Stimulated activated CD4-positive, alpha-beta T cell treated with anti-CD3 and anti-CD28 coated beads, Interleukin-1b, Interleukin-23, amount 100 ng/mL, for 24 hours (primary cell): ENCODE data around the gene PLD1.
A peak's percentile ranks its signal among the peaks of the same experiment; 100 is the strongest.

Experiments
- DNase-seq, 4 experiments: peaks; one replicate each; pipeline ENCODE4 v3.0.0-alpha.2; 2020; ENCODE audit warnings: low read depth in 4 of 4, low spot score in 1 of 4

The PLD1 gene

DNA sequence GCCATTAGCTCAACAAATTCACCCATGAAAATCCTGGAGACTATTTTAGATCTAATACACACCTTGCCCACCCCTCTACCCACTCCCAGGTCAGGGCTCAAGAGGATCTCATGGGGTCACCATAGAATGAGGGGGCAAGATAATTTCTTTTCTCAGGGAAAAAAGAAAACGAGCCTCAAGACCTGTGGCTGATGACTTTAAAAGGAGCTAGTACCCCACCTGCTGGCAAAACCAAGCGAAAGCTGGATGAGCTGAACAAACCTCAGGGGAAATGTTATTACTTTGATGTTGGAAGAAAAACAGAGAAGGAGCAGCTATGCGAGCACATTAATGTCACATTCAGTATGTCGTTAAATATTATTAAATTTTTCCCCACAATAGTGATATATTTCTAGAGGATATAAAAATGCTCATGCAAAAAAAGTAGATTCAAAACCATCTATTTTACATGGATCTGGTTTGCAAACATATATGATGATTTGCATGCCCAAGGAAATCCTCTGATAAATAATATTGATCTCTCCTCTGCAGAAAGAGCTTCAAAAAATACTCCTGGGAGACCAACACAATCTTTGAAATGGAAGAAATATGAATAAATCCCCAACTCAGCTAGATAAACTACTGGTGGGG lies 37.7 kb downstream of the PLD1 start:
- DNase-seq: peak; percentile 2 to 26 (median 6)

DNA sequence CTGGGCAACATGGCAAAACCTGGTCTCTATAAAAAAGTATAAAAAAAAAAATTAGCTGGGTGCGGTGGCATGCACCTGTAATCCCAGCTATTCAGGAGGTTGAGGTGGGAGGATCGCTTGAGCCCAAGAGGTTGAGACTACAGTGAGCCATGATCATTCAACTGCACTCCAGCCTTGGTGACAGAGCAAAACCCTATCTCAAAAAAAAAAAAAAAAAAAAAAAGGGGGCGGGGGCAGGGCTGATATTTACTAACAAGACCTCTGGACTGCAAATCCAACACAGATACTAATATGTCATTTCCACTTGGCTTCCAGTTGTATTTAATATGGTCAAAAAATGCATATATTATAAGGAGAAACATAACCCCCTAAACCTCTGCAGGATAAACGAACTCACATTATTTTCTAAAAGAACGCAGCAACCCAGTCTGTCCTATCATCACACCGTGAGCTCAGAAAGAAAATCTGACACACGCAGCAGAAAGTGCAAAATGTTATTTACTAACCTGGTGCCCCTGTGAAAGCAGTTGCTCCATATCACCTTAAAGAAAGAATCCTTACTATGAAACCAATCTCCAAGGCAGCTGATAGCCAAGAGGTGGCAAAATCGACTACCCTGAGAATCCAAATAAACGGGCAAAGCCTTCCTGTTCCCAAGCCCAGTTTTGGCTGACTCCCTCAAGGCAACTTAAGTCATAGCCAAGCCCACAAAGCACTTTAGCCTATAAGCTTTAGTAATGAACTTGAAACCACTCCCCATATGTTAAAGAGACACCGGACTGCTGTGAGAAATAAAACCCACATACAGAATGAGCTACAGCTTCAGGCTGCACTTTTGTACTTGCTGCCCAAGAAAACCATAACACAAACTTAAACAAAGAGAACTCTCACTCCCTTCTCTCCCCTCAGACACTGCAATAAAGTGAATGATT lies 39.3 kb downstream of the PLD1 start:
- no peak for DNase-seq

DNA sequence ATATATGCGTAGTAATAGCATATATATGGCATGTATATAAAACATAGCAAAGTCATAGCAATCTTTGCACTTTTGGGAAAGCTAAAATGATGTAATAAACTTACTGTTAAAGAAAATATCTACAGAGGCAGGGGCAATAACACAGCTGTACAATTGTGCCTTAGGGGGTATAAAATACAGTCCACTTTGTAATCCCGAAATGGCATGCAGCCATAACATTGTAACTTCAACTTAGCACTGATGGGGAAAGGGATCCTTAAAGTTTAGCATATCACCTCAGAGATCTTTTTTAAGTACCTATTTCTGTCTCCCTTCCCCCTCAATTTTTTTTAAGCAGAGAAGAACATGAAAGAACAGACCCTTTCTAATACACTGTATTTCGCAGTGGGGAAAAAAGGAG lies 40.8 kb downstream of the PLD1 start:
- no peak for DNase-seq

DNA sequence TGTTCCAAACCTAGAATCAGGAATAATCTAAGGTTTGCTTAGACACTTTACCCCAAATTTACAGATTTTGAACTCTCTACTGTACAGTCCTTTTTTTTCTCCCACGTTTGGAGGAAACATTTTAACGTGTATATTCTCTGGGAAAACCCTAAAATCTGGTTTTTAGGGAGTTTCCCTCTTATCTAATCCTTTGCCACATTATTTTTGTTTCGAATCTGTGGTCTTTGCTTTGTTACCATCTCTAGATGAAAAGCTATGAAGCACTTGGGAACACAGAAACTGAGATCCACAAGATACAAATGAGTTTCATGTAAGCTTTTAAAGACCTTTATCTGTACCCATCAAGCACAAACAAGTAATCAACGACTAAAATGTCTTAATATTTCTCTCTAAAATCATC lies 41.3 kb downstream of the PLD1 start:
- no peak for DNase-seq

DNA sequence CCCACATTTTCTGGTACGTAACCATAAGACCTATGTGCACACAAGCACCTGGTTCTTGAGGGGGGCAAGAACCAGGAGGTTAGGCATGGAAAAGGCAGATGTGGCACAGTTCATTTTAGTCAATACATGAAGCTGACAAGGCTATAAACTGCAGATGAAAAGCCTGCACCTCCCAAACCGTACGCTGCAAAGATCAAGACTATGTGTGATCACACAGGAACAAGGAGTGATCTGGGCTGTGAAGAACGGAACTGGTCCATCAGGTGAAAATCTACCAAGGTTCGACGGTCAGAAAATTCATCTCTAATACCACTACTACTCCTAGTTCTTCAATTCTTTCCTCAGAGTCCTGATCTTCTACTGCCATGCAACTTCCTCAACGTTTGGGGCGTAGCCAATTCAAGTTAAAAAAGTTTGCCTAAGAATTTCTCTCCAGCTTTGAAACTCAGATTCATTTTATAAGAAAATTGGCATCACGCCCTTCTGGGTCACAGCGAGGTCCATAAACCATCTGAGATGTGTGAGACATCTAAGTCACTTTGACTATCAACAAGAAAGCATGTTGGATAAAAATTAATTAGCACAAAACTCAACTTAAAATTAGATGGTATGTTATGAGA lies 41.9 kb downstream of the PLD1 start:
- no peak for DNase-seq

DNA sequence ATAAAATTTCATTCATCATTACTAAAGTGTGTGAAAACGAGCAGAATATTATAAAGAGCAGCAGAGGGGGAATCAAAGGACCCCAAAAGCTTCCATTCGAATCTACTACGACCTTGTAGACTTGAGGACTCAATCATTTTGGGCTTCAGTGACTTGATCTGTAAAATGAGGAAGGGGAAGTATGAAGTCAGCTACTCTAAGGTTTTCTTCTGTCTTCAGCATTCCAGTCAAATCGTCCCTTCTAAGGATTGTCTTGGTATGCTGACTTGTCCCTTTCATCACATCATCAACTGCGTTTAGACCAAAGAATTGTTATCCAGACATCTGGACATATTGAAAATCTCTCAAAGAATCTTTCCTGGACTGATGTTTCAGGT lies 44.8 kb downstream of the PLD1 start:
- DNase-seq: no peak

DNA sequence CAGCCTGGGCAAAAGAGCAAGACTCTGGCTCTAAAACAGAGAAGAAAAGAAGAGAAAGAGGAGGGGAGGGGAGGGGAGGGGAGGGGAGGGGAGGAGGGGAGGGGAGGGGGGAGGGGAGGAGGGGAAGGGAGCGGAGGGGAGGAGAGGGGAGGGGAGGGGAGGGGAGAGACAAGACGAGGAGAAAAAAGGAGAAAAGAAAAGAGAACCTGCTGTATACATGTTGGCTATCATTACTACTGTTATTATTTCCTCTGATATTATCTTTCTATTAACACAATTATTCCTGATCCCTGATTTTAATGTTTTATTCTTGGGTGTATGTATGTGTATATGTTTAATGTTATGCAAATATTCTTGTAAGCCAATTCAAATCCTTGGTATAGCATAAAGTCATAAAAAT lies 46.9 kb downstream of the PLD1 start:
- no peak for DNase-seq

DNA sequence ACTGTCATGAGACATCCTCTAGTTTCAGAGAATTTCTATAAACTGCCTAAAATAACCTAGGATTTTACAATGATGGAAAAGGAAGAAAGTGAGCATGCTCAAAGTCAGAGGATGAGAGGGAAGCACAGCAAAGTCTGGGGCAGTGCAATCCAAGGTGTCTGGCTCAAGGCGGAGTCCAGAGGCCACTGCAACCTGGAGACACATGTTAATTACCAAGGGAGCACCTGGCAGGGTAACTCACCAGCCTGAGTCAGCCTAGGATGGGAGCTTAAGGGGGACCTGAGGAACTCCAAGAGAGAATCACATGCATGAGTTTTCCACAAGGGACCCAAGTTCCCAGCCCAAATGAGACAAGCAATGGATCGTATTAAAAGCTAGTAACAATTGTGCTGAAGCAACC lies 49.8 kb downstream of the PLD1 start:
- DNase-seq: no peak

DNA sequence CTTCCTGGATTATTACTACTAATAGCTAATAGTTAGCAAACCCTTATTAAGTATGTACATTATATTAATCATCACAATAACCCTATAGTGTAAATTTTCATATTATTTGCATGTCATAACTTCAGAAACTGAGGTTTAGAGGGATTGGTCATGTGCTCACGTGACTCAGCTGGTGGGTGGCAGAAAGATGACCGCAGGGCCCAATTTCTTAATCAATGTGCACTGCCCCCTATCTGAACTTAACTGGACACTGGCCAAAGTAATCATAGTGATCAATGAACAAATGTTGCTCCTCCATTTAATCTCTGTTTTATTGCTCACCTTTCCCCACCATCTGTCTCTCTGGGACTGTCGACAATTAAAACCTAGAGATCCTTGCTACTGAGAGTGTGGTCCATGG lies 52.2 kb downstream of the PLD1 start:
- no peak for DNase-seq

DNA sequence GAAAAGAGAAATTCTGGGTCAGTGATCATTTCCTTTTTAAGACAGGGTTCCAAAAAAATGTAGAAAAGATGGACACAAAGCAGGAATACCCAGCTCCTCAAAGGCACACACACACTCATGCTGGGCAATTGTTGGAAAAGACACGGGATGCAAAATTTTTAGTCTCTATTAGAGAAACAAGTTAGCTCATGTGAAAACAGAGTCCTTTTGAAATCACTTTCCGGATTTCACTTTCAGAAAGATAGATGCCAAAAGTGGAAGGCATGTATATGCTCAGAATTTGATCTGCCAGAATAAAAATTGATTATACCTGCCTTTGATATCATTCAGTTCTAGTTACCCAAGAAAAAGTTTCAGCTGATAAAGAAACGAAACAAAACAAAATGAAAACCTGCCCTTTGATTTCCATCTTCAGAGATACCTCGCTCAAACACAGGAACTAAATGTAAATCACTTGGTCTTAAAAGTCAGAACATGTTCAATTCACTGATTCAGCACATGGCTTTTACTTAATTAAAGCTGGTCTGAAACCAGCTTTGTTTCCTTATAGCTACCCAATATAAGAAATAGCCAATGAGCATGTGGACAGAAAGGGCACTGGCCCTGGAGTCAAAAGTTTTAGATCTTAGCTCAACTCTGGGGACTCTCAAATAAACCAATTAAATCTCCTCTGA lies 52.8 kb downstream of the PLD1 start:
- no peak for DNase-seq

DNA sequence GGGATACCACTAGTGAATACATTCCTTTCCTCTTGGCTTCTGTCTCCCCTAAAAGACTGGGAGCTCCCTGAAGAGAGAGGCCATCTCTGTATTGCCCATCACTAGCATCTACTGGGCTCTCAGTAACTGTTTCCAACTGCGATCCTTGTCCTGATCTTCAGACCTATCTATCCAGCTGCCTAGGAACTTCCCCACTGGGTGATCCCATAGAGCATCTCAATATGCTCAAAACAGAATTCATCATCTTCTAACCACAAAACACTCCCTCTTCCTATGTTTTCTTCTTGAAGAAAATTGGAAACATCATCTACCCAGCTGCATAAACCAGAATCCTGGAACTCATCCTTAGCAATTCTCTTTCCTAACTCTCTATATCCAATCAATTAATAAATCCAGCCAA lies 54.6 kb downstream of the PLD1 start:
- DNase-seq: no peak

DNA sequence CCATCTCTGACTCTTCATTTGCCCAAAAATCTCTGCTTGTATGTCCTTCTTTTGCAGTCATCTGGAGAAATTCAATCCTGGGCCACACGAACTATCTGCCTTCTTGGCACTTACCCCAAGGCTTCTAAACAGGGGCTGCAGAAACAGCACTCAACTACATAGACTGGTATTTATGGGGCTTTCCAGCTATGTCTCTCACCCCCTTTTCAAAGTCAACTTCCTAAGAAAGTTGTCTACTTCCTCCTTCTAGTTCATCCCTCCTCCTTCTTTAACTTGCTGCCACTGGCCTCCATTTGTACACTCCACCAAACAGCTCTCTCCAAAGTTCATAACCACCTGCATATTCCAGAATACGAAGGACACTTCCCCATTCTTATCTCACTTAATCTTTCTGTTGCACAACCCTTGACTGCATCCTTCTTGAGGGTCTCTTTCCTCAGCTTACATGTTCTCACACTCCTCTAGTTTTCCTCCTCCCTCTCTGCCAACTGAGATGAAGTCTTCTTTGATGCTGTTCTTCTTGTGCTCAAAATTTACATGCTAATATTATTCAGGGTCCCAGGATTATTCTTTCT lies 55.2 kb downstream of the PLD1 start:
- DNase-seq: no peak

DNA sequence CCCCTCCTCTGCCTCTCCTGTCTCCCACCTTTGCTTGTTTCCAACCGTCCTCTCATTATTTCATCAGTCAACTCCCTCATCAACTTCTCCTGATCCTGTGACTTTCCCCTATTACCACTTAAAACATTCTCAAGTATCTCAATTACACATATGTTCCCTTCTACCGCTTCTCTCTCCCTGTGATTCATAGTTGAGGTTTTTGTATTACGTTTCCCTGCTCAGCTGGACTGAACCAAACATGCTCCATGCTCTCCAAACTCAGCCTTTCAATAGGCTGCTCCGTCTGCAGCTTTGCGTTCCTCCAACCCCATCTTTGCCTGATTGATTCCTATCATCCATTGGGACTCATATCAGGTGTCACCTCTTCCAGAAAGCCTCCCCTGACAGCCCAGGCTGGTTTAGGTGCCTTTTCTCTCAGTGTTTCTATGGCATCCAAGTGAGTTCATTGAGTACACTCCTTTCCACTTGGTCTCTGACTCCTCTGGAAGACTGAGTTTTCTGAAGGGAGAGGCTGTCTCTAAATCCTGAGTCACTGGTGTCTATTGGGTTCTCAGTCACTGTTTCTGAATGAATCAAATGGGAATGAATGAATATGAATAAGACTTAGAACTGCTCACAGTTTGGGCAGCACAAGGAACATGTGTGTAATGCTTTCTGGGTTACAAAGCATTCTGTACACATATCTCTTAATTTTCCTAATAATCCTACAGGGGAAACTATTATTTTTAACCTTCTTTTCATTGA lies 56.4 kb downstream of the PLD1 start:
- DNase-seq: no peak

DNA sequence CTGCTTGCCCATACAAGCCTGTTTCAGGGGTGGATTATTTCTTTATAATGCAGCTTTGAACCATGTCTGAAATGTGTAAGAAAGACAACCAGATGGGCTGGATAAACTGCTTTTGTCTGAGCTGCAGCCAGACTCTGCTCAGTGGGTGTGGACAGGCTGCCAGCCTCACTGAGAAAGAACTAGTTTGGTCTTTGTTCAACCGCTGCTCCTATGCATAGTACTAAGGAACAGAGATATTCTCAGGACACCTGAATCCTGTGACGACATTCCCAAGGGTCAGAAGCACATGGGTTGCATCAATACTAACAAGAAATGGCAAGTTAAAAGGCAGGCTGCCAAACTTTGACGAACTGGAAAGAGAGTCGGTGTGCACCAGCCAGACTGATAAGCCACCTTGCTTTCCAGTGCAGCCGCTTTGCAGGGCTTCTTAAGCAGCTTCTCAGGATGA lies 57.2 kb downstream of the PLD1 start:
- no peak for DNase-seq

DNA sequence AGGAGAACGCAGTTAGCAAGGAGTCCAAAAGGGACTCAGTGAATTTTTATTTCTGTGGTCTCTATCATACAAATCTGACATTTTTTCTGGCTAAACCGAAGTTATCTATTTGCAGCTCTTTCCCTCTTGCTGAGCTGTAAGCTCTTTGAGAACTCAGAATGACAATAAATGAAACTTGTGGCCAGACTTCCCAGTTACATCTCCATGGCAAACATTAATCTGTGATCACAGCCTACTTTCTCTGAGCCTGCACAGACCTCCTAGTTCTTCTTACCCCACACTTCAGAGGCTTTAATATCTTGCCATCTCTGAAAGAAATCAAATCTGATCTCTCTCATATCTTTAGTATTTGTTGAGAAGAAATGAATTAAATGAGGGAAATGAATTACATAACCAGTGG lies 58.0 kb downstream of the PLD1 start:
- DNase-seq: no peak

DNA sequence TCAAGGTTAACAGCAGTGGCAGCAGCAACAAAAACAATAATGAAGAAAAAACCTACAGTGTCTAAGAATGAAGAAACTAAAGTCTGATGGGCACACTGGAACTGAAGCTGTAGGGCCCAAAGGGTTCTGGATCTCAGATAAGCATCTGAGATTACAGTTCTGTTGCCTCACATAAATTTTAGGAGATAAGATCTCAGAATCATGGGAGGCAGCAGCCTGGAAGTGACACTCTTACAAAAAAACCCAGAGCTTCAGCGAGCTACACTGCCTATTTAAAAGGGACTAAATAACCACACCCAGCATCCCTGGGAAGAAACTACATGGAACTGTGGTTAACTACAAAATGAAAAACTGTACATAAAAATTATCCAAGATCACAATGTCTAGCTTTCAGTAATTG lies 61.2 kb downstream of the PLD1 start:
- no peak for DNase-seq

DNA sequence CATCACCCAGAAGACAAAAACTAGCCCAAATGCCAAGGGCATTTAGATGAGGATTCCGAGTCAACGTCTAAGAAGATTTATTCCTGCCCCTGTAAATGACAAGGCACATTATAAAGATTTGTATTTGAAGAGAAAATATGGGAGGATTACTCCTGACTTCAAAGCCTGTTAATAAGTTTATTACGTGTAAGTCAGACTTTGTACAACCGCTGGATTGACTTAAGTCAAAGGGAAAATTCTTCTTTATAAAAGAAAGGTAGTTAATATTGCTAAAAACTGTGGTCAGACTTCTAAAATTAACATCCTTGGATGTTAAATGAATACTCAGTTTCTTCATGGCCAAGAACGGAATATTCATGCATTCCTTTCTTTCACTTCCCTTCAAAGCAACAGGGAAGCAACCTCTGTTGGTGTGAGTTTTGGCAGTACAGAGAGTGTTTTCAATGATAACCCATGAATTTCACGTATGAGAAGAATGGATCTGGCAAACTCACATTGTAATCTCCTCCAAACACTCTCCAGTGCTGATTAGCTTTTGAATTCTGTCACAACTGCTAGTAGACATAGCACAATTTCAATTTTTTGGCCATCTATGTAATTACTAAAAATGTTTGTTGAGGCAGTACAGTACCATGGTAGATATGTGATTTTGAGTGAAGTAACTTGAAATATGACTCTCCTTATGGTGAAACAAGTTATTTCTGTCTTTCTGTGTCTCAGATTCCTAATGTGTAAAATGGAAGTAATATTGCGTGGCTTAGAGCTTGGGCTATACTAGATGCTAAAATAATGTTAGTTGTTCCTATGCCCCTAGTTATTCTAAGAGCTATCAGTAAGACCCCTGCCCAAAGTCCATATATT lies 62.0 kb downstream of the PLD1 start:
- DNase-seq: no peak

DNA sequence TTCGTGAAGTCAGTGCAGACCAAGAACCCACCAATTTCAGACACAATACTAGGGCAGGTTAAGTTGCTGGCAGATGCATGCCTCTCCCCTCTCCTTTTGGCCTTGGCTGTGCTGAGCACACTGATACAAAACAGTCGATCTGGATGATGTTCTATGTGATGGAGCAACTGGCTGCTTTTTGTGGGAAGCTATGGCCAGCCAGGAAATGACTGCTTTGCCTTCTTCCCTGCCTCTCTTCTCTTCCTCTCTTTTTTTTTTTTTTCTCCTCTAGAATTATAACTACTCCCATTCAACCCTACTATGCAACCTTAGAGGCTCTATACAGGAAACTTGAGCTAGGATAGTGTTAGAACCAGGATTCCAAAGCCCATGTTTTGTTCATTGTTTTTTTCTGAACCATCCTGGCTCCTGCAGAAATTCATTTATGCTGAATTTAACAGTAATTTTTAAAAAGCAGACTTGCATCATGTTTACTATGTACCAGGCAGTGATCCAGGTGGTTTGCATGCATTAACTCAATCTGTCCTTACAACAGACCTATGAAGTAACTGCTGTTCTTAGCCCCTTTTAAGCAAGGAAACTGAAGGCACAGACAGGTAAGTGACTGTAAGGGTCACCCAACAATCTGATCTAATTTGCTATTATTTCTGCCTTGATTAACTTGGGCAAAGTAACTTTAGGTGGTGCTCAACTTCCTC lies 62.9 kb downstream of the PLD1 start:
- DNase-seq: no peak
